Measurements from ENCODE around the gene ADPGK. TPM values are rescaled to one million over a fixed set of nuclear protein-coding genes. Genes with fewer than 3 reads are reported as not detected.

Gene ADPGK
- 69.0 to 81.3 TPM (median 77.9 TPM) in 5 replicates for total RNA-seq (2022; extraction: Qiagen RNA extraction; ENCODE audit: low read depth)

GRCh38 chr15:72783640-72784455, at the start of gene ADPGK:
ADPGK (minus strand) TSS chr15:72783758; CDS start chr15:72783691, 67 bp downstream.

Other genes starting within 250 kb of the ADPGK start
- gene GOLGA6B, start 129.1 kb downstream of the ADPGK start, total RNA-seq (2022; extraction: Qiagen RNA extraction; ENCODE audit: low read depth): 0.09 TPM in 1 of 5 replicates, not detected in the others
- gene HIGD2B, start 97.6 kb downstream of the ADPGK start, total RNA-seq (2022; extraction: Qiagen RNA extraction; ENCODE audit: low read depth): not detected in 5 replicates
- gene BBS4, start 97.6 kb downstream of the ADPGK start, total RNA-seq (2022; extraction: Qiagen RNA extraction; ENCODE audit: low read depth): 15.6 to 20.4 TPM (median 19.4 TPM) in 5 replicates